HG02642 (cell line): ENCODE measurements around the gene SLC5A2.
"Not testable (repeated sequence)": the region's sequence is repeated elsewhere in the genome, so short reads cannot be mapped to it uniquely, and the experiment has no call there.

Experiments used
- ATAC-seq: cut with Tn5 transposase; IDR thresholded peaks from one replicate; pipeline ENCODE4 v1.9.1; 2021; ENCODE audit warnings: mild to moderate bottlenecking; ENCODE audit not compliant: unreplicated experiment, poor library complexity

The SLC5A2 gene

DNA sequence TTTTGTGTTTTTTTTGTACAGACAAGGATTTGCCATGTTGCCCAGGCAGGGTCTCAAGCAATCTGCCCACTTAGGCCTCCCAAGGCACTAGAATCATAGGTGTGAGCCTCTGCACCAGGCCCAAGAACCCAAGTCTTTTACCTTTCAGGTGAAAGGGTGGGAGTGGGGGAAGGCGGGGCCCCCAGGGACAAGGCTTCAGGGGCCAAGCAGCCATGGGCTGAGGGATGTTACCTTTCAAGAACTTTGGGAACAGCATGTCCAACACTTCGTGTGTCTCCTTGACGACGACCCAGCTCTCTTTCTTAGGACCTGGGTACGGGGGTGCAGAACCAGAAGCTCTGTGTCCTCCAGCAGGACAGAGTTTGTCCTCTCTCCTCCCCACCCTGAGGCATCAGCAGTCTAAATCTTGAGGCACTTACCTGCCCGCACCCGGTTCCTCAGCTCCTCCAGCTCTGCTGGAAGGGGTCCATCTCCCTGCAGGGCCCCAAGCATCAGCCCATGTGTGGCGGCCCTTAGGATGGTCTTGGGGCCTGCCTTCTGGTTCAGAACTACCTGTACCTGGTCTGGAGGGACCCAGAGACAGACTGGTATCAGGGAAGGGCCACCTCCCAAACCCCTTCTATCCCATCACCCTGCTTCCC lies 9.0 kb downstream of the SLC5A2 start:
- no peak for ATAC-seq

DNA sequence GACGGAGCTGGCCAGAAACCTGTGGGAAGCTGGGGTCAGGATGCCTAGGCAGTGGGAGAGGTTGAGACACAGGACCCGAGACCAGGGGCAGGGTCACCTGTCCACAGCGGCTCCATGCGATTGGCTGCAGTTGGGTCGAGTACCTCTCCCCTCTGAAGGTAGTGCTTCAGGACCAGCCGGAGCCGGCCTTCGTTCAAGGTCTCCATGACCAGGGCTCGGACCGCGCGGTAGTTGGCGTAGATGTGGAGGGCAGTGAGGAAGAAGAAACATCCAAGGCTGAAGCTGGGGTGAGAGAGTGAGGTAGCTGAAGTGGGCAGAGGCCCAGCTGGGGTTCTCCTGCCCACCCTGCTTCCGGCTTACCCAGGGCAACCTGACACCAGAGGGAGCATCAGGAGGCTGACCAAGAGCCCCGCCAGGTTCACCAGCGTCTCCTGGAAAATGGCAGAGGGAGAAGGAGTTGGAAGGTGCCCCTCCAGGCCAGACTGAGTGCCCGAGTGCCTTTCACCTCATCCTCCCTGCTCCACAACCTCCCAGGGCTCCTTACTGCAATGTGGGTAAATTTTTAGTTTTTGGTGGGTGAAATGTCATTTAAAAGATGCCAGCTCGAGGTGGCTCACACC lies 10.7 kb downstream of the SLC5A2 start:
- ATAC-seq = no peak

GRCh38 chr16:31496670-31497069 lies 13.7 kb downstream of the SLC5A2 start:
- ATAC-seq = no peak

GRCh38 chr16:31498493-31498892 lies 15.6 kb downstream of the SLC5A2 start:
- no peak for ATAC-seq

DNA sequence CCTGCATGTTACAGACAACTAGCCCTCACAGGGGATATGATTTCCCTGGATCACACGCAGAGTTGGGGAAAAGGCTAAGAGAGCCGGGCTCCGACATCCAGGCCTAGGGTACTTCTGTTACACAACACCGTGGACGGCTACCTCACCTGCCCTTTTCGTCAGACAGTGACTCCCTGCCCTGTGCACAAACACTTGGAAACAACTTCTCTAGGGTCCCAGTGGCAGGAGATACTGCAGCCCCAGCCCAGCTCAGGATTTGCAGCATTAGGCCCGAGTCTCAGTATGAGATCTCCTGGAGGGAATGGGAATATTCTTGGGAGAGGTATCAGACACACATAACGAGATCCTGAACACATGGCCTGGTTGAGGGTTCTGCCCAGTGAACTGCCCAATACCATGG lies 17.0 kb downstream of the SLC5A2 start:
- ATAC-seq = no peak

DNA sequence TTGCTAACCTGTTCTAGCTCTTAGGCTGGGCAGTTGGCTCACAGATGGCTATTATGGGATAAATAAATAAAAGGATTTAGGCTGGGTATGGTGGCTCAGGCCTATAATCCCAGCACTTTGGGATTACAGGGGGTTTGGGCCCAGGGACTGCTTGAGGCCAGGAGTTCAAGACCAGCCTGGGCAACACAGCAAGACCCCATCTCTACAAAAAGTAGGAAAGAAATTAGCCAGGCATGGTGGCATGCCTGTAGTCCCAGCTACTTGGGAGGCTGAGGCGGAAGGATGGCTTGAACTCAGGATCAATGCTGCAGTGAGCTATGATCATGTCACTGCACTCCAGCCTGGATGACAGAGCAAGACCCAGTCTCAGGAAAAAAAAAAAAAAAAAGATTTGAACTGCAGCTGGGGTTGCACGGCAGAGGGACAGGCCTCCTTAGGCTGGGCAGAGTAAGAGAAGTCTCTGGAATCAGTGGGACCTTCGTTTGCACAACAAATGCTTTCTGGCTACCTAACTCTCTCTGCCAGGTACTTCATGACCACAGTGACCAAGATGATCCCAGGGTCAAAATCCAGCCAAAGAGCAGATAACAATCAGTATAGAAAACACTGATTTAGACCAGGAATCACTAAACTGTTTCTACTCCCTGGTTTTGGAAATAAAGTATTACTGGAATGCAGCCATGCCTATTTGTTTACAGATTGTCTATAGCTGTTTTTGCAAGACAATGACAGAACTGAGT lies 18.5 kb downstream of the SLC5A2 start:
- ATAC-seq = no peak

DNA sequence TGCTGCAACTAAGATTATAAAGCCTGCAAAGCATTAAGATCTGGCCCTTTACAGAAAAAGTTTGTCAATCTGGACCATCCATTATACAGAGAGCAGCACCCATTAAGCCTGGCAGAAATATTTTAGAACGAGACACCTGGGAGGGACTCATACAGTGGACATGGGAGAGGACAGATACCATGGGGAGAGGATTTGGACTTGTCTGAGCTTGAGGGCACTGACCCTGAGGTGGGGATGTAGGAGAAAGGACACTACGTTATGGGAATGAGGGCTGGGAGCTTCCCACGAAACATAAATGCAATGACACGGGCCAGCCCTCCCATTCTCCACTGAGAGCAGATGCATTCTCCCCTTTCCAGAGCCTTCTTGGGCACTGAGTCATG lies 19.0 kb downstream of the SLC5A2 start:
- no peak for ATAC-seq

DNA sequence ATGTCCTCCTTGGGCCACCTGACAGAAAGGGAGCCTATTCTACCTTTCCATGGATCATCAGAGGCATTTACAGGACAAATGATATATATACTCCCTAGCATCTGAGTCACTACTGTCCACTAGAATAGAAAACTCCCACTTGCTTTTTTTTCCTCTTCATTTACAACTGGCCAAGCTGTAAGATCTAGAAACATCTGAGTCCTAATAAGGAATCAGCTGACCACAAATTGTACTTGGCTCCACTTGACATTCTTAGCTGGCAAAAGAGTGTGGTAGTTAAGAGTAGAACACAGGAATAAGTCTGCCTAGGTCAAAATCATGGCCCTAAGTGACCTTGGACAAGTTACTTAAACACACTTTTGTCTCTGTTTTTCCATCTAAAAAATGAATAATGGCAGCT lies 20.1 kb downstream of the SLC5A2 start:
- ATAC-seq = no peak

- not testable (repeated sequence) for ATAC-seq
Measured at GRCh38 chr16:31503555-31503954, 20.6 kb downstream of the SLC5A2 start.

GRCh38 chr16:31504159-31504558 lies 21.2 kb downstream of the SLC5A2 start:
- no peak for ATAC-seq

- peak; percentile 36 for ATAC-seq
Measured at GRCh38 chr16:31505483-31505882, 22.6 kb downstream of the SLC5A2 start.

DNA sequence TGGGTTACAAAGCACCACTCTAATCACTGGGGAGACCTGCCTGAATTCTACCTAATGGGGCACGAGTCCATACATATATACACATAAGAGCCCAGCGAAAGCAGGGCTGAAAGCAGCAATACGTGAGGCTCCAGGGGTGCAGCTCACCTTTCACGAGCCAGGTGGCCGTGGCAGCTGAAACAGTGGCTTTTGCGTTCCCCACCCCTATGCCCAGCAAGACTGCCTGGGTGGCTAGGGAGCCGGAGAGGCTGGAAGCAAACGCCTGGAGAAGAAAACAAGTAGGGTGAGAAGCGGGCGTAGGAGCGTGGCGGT lies 24.6 kb downstream of the SLC5A2 start:
- no peak for ATAC-seq

DNA sequence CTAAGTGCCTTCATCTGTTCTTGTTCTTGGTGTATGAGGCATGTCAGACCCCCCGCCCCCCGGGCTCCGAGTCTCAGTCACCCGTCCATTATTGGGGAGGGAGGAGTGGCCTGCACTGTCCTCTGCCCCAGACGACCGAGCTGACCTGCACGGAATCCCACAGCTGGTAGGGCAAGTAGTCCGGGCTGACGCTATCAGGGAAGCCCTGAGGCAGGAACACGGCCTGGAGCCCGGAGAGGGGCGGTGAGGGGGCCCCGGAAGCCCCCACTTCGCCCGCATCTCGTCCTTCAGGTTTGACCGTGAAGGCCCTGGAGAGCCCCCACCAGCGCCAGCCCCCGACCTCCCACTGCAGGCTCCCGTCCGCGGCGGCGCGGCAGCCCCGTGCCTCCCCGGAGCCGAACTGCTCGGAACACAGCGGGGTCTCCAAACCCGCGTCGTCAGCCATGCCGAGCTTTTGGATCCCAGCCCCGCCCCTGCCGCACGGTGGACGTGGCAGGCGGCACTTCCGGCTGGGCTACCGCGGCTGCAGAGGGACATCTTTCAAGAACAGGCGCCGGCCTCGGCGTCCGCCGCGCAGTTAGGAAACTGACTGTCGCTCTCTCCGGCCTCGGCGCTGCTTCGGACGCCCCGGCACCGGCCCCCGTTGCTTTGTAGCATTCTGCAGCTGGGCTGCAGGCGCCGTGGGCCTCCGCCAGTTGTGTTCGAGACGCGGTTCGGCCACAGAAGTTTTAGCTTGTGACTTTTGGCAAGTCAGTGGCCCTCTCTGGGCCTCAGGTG lies 25.2 kb downstream of the SLC5A2 start, which contains the start of gene RUSF1:
RUSF1 (minus strand) TSS at position 463 of the 777 bp plus-strand sequence; CDS start at position 445, 18 bp downstream.
- peak; percentile 92 for ATAC-seq

- no peak for ATAC-seq
Measured at GRCh38 chr16:31508706-31509195, 25.8 kb downstream of the SLC5A2 start.

GRCh38 chr16:31513126-31513525 lies 30.2 kb downstream of the SLC5A2 start:
- ATAC-seq = no peak

- ATAC-seq = no peak
Measured at GRCh38 chr16:31513884-31514283, 31.0 kb downstream of the SLC5A2 start.

- no peak for ATAC-seq
Measured at GRCh38 chr16:31517800-31518402, 35.0 kb downstream of the SLC5A2 start.

DNA sequence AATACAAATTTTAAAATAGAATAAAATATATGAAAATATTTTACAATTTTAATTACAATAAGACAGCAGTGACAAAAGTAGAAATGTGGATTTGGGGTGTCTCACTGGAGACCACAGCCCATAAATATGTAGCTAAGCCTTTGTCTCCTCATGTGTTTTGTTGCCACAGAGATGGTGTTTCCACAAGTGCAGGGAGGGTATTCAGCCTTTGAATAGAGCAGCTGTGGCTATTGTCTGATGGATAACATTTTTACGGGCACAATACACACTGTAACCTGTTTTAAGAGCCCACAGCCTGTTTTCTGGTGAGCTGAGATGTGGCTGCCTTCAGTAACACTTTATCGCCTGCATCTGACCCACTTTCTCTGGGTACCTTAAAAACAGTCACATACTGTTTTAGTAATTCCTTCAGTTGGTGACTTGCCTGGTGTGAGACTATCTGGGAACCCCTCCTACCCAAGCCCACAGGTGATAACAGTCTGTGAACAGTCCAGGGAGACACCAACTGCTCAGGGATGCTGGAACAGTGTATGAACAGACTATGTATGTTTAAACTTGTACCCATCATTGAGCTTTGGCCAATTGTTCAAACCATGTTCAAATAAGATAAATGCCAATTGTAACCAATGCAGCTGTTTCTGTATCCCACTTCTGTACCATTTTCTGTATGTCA lies 37.0 kb downstream of the SLC5A2 start:
- no peak for ATAC-seq

GRCh38 chr16:31521368-31521767 lies 38.4 kb downstream of the SLC5A2 start:
- ATAC-seq = no peak

GRCh38 chr16:31522071-31522470 lies 39.1 kb downstream of the SLC5A2 start:
- no peak for ATAC-seq
